GM12875 (cell line): Measurements from ENCODE around the gene TMEM69.

ENCODE experiments used
- H3K4me3 ChIP-seq: one replicate; pipeline ENCODE4 v1.5.1; 2011; ENCODE audit warnings: low read depth, low read length, control low read depth
- CTCF ChIP-seq: IDR thresholded peaks from 2 replicates; pipeline ENCODE4 v1.5.1; 2011; ENCODE audit warnings: low read depth, mild to moderate bottlenecking, control low read depth, inconsistent platforms, low read length, moderate library complexity, borderline replicate concordance; ENCODE audit not compliant: insufficient read depth

Gene TMEM69

GRCh38 chr1:45687754-45688740 lies at the start of gene TMEM69:
TMEM69 (plus strand) TSS chr1:45688181; CDS start chr1:45691069, 2,888 bp downstream.
- H3K4me3 ChIP-seq = peak within 1 kb of the TSS; percentile 88
- TF ChIP-seq CTCF = no peak

- TF ChIP-seq CTCF = no peak
- no peak overlapping the region for H3K4me3 ChIP-seq
These were observed 47.7 kb upstream of the TMEM69 start for GRCh38 chr1:45640293-45640692.

GRCh38 chr1:45643321-45643720 lies 44.7 kb upstream of the TMEM69 start:
- no peak overlapping the region for H3K4me3 ChIP-seq
- no peak for TF ChIP-seq CTCF

GRCh38 chr1:45643978-45644377 lies 44.0 kb upstream of the TMEM69 start:
- TF ChIP-seq CTCF = no peak

GRCh38 chr1:45644661-45645060 lies 43.3 kb upstream of the TMEM69 start:
- no peak overlapping the region for H3K4me3 ChIP-seq
- no peak for TF ChIP-seq CTCF

More at GRCh38 chr1:45643978-45644377, 44.0 kb upstream of the TMEM69 start:
- H3K4me3 ChIP-seq = no peak overlapping the region

- H3K4me3 ChIP-seq = no peak overlapping the region
- TF ChIP-seq CTCF = no peak
These were observed 40.5 kb upstream of the TMEM69 start for GRCh38 chr1:45647248-45648021.
